SH-SY5Y (cell line): ENCODE measurements around the gene DMPK.

Experiments
- GATA2 ChIP-seq: IDR thresholded peaks from 2 replicates; pipeline ENCODE4 v1.6.1; 2011; ENCODE audit warnings: mild to moderate bottlenecking, low read depth, low read length
- GATA3 ChIP-seq: IDR thresholded peaks from 2 replicates; pipeline ENCODE4 v1.6.1; 2011; ENCODE audit warnings: low read depth, mild to moderate bottlenecking, low read length, moderate library complexity

DMPK gene

GRCh38 chr19:45785781-45786532, 3.7 kb upstream of the DMPK start:
- TF ChIP-seq GATA3 (no peak), GATA2 (no peak)

GRCh38 chr19:45785097-45785496, 2.8 kb upstream of the DMPK start:
- TF ChIP-seq GATA2 (no peak), GATA3 (no peak)

- TF ChIP-seq GATA3: no peak
- TF ChIP-seq GATA2: no peak
These were observed 1.8 kb upstream of the DMPK start for GRCh38 chr19:45784096-45784495.

DNA sequence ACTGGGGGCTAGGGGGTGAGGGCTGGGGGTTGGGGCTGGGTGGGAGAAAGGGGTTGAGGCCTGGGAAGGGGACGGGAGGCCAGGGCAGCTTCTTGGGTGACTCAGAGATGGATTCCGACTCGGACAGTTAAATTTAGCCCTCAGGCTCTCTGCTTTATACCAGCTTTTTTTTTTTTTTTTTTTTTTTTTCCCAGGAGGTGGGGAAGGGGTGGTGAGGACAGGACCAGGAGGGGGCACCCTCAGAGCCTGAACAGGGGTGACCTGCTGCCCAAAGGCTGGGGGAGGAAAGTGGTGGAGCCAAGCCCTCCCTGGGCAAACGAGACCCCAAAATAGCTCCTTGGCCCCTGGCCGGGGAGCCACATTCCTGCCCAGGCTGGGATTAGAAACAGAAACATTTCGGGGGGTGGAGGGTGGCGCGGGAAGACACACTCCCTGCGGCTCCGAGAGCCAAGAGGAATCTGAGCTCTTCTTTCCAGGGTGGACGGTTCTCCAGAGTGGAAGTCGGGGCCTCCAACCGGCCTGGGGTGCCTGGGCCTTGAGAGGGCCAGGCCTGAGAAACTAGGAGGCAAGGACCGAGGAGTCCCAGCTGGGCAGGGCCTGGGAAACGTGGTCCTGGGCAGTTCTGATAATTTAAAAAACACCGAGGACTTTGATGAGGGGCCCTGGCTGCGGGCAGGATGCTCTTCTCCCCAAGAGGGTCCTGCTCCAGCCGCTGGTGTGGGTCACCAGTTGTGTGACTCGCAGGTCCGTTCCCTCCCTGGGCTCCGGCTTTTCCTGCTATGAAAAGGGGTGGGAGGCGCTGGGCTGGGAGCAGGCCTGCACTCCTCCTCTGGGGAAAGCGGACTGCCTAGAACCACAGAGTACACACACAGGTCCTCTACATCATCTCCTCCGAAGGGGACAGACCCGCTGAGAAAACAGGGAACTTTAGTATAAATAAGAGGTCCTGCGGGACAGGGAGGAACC, 813 bp upstream of the DMPK start:
- no peak for TF ChIP-seq GATA2
- no peak for TF ChIP-seq GATA3

GRCh38 chr19:45781214-45782161, 802 bp downstream of the DMPK start:
- TF ChIP-seq GATA2: no peak
- no peak for TF ChIP-seq GATA3

DNA sequence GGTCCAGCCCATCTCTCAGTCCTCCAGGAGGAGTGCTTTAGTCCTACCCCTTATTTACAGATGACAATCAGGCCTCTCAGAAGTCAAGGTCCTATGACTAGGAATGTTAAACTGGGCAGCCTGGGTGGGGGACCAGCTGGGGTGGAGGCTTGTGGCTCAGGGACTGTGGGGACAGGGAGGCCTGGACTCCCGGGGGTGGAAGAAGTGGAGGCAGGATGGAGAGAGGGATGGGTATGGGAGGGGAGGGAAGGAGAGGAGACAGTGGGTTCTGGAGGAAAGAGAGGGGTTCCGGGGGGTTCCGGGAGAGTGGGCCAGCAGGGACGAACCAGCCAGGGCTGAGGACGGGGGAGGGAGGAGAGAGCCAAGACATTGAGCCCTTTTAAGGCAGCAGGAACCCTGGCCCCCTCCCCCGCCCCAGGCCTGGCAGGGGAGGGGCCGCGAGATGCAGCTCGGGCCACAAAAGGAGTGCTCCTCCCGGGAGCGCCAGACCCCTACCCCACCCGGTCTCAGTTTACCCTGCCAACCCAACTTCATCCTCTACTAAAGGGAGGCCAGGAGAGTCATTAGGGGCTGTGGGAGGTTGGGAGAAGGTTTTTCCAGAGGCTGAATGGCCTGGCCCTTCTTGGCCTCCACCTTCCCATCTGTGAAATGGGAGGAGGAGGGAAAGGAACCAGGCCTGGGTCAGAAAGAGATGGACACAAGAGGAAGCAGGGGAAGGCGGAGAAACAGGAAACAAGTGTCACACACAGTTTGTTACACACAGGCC, 1.7 kb downstream of the DMPK start:
- TF ChIP-seq GATA3 (no peak), GATA2 (no peak)

DNA sequence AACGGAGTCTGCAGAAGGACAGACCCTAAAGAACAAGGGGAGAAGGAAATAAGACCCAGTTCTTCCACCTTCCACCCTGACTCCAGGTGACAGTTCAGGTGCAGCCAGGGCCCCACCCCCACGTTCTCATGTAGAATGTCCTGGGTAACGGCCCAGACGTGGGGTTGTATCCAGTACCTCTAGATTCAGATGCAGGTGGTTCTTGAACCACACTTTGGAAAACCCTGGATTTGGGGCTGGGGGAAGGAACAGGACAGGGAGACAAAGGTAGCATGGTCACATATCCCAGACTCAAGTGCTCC, 2.2 kb downstream of the DMPK start:
- no peak for TF ChIP-seq GATA2
- TF ChIP-seq GATA3: no peak

- TF ChIP-seq GATA2 (no peak), GATA3 (no peak)
These were observed 2.8 kb downstream of the DMPK start for GRCh38 chr19:45779231-45780145.

- TF ChIP-seq GATA2 (no peak), GATA3 (no peak)
These were observed 4.2 kb downstream of the DMPK start for GRCh38 chr19:45778010-45778661.

GRCh38 chr19:45777395-45777961, 4.8 kb downstream of the DMPK start:
- TF ChIP-seq GATA3 (no peak), GATA2 (no peak)

DNA sequence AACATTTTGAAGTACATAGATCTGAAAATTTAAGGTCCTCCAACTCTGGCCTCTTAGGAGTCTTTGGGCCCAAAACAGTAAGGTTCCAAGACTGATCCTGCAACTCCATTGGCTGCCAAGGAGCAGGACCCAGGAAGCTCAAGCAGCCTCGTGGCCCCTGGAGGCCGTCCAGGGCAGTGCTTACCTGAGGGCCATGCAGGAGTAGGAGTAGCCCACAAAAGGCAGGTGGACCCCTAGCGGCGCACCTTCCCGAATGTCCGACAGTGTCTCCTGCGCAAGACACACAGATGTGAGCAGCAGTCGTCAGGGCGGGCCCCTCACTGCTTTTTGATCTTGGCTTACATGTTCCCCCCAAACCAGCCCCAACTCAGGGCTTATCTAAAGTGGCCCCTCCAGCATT, 7.5 kb downstream of the DMPK start:
- TF ChIP-seq GATA3 (no peak), GATA2 (no peak)

DNA sequence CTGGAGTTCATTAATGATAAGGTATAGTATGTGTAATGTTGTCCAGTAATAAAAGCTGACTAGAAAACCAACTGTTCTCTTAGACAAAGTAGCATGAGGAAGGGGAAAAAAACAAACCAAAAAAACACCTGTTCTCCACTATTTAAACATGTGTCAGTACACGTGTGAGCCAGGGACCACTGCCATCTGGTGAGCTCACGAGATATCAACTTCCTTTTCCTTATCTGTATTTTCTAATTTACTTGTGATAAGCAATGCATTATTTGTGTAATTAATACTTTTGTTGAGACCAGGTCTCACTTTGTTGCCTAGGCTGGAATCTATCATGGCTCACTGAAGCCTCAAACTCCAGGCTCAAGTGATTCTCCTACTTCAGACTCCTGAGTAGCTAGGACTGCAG, 8.9 kb downstream of the DMPK start:
- no peak; the same call in 1 of the 2 replicates for TF ChIP-seq GATA2
- no peak for TF ChIP-seq GATA3
